ENCODE results near the gene FANCE. TPM values are rescaled to one million over a fixed set of nuclear protein-coding genes. Genes with fewer than 3 reads are reported as not detected.

The FANCE gene
- total RNA-seq, 1 experiment from 2014 or later: 4.3 TPM

GRCh38 chr6:35490821-35491557 is 38.9 kb downstream of the FANCE start:
- CTCF ChIA-PET: no interaction called here
- DNase-seq (ENCODE audit: low read depth, low spot score): no peak
- H3K27me3 ChIP-seq (ENCODE audit: control insufficient read depth, insufficient read depth, low read length): no peaks in the 10 kb centered on the region
- in situ Hi-C loops (cut with HindIII; ENCODE audit: low pct_unique_long_range_greater_than_20kb, low sequenced_read_pairs): no loop called here
- intact Hi-C loops (cut with micrococcal nuclease; ENCODE audit: unreplicated experiment): no loop called here
- POLR2A ChIA-PET: no interaction called here
- H3K4me1 ChIP-seq (ENCODE audit: control insufficient read depth, insufficient read depth, low read length): peaks cover 35% of the 10 kb centered on the region
- TF ChIP-seq SIN3A (IDR thresholded peaks at IDR 0.05; ENCODE audit: borderline replicate concordance, insufficient read depth, low read depth, low read length) (no peak), CTCF (IDR thresholded peaks at IDR 0.05) (no peak), REST (IDR thresholded peaks at IDR 0.05; ENCODE audit: insufficient read depth in 1 of 2, low read depth in 2 of 2, low read length in 1 of 2) (no peak)
- no peak overlapping the region for H3K4me3 ChIP-seq (ENCODE audit: low read depth in 2 of 2, low read length in 2 of 2)
- no peaks in the 10 kb centered on the region; the same call in 1 of the 2 replicates for H3K36me3 ChIP-seq (ENCODE audit: control insufficient read depth, insufficient read depth, low read length)
- BruUV-seq (replicated peaks): no TSS peak
- H3K9me3 ChIP-seq (ENCODE audit: control insufficient read depth, insufficient read depth, low read depth, low read length): no peaks in the 10 kb centered on the region
- ATAC-seq: 0 out of 2 replicates have a peak, but pooled peaks have one; percentile 2
- H3K27ac ChIP-seq (ENCODE audit: low read length): no peak overlapping the region; the same call in 1 of the 2 replicates

- no peak for ATAC-seq
- H3K4me1 ChIP-seq (ENCODE audit: control insufficient read depth, insufficient read depth, low read length): peaks cover 36% of the 10 kb centered on the region
- no peaks in the 10 kb centered on the region; the same call in 1 of the 2 replicates for H3K36me3 ChIP-seq (ENCODE audit: control insufficient read depth, insufficient read depth, low read length)
- no peak overlapping the region for H3K4me3 ChIP-seq (ENCODE audit: low read depth in 2 of 2, low read length in 2 of 2)
- H3K9me3 ChIP-seq (ENCODE audit: control insufficient read depth, insufficient read depth, low read depth, low read length): no peaks in the 10 kb centered on the region
- H3K27ac ChIP-seq (ENCODE audit: low read length): no peak overlapping the region
- H3K27me3 ChIP-seq (ENCODE audit: control insufficient read depth, insufficient read depth, low read length): no peaks in the 10 kb centered on the region
- no TSS peak for BruUV-seq (replicated peaks)
- ChIA-PET POLR2A (interaction anchor here (0.5 kb wide), 1 partner anchor 1297 kb away, joined by 6 read pairs; no protein-coding TSS in a partner anchor), CTCF (no interaction called here)
- in situ Hi-C loops (cut with HindIII; ENCODE audit: low pct_unique_long_range_greater_than_20kb, low sequenced_read_pairs) (no loop called here), intact Hi-C loops (cut with micrococcal nuclease; ENCODE audit: unreplicated experiment) (no loop called here)
- no peak for DNase-seq (ENCODE audit: low read depth, low spot score)
- TF ChIP-seq REST (IDR thresholded peaks at IDR 0.05; ENCODE audit: insufficient read depth in 1 of 2, low read depth in 2 of 2, low read length in 1 of 2): no peak
- TF ChIP-seq CTCF (IDR thresholded peaks at IDR 0.05): no peak
- no peak for TF ChIP-seq POLR2AphosphoS5 (IDR thresholded peaks at IDR 0.05; ENCODE audit: low read depth, low read length)
- TF ChIP-seq TCF7L2 (IDR thresholded peaks at IDR 0.05; ENCODE audit: low read depth, low read length): no peak
- TF ChIP-seq SIN3A (IDR thresholded peaks at IDR 0.05; ENCODE audit: borderline replicate concordance, insufficient read depth, low read depth, low read length): no peak
These were observed 39.6 kb downstream of the FANCE start for GRCh38 chr6:35491558-35492257.
